Measurements from ENCODE around the gene POC1A.
A peak's percentile ranks its signal among the peaks of the same experiment; 100 is the strongest.
"Not testable (repeated sequence)": the region's sequence is repeated elsewhere in the genome, so short reads cannot be mapped to it uniquely, and the experiment has no call there.

The POC1A gene

GRCh38 chr3:52183786-52184445 is 29.7 kb upstream of the POC1A start:
- DNase-seq = no peak

- no peak for DNase-seq
Observed at GRCh38 chr3:52182691-52183090, 28.5 kb upstream of the POC1A start.

- DNase-seq = no peak
Observed at GRCh38 chr3:52182196-52182595, 28.0 kb upstream of the POC1A start.

GRCh38 chr3:52181543-52181942 is 27.3 kb upstream of the POC1A start:
- DNase-seq = no peak

DNA sequence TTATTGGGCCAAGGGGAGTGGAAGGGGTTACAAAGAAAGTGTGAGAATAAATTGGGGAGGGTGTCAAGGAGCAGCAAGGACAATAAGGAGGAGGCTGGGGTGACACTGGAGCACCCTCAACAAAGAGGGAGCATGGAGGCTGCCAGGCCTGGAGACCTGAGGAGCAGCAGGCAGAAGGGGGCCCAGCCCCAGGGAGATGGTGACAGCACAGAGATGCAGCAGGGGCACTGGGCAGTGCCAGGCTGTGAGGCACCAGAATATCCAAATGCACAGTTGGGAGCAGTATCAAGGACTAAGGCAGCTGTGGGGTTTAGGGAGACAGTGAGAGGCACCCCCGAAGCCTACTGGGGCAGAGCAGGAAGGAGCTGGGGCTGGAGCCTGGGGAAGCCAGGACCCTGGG is 24.3 kb upstream of the POC1A start:
- no peak for DNase-seq

DNA sequence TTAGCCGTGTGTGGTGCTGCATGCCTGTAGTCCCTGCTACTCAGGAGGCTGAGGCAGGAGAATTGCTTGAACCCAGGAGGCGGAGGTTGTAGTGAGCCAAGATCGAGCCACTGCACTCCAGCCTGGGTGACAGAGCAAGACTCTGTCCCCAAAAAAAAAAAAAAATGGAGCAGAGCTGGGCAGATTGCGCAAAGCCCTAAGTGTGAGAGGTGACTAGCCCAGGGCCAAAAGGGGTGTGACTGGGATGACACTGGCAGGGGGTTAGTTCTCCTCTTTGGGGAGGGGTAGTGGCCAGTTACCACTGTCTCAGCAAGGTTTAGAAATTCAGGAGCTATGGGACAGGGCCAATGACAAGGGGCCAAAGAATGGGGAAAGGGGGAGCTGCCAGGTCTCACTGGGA is 23.9 kb upstream of the POC1A start:
- not testable (repeated sequence) for DNase-seq

- DNase-seq = no peak
Observed at GRCh38 chr3:52177701-52178042, 23.4 kb upstream of the POC1A start.

DNA sequence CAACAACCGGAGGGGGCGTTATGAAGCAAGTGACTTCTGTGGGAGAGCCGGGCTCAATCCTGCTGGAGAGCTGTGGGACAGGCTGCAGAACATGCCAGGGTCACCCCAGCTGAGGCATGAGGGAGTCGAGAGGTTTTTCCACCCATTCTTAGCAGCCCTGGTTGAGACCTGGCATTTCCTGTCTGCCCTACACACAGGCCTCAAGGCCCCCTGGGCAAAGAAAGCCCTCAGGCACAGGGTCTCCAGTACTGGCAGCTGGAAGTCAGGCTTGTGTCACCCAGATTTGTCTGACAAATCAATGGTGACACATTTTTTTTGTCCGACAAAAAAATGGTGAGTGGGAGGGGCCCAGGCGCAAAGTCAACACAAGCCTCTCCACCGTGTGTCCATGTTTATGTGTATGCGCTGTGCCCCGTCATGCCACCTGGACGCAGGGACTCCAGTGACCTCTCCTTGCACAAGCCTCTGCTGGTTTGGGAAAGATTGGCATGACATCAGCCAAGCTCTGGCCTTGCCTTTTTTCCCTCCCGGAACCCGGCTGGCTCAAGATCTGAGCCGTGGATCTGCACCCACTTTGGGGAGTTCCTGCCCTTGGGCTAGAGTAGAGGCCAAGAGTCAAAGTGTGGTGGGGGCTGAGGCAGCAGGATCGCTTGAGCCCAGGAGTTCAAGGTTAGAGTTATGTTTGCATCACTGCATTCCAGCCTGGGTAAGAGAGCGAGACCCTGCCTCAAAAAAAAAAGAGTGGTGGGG is 22.9 kb upstream of the POC1A start:
- DNase-seq = no peak

DNA sequence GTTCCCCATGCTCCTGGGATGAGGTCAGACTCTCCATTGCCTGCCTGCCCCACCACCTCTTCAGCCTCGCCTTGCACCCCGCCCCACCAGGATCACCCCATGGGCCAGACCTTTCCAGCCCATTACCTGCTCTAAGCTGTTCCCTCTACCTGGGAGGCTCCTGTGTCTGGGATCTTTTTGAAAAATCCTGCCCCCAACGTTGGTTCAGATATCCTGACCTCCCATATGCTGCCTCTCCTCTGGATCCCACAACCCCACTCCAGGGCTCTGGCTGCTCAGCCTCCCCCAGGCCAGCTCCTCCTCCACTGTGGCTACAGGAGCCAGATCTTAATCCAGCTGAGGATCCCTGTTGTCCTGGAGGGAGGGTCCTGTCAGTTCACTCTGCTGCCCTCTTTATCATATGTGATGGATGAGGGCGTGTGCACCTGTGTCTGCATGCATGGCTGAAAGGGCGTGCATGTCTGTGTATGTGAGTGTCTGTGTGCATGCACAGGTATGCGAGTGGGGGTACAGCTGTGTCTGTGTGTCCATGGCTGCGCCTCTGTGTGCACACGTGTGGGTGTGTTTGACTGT is 22.0 kb upstream of the POC1A start:
- no peak for DNase-seq

DNA sequence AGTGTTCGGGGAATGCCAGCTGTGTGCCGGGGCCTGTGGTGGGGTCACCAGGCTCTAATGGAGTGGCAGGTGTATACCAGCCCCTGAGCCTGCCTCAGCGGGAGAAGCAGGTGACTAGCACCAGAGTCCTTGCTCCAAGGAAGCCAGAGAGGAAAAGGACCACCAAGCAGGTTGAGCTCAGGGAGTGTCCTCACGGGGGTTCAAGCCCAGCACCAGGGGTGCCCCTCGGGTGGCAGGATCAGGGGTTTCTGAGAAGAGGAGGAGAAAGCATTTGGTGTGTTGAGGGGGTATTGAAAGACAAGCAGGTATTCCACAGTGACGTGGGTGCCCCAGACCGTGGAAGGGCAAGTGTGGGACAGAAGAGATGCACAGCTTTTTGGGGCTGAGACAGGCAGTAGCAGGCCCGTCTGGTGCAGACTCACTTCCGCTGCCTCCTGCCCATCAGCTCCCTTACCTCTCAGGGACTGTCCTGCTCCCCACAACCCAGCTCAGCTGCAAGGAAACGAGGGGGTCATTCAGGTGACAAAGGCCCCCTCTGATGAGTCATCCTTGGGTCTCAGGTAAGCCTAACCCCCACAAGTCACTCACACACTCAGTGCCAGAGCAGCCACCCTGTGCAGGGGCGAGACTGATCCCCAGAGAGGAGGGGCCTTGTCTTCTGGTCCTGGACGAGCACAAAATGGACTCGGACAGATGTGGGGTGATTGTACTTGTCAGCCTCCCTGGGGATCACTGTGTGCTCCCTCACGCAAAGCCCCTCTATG is 21.4 kb upstream of the POC1A start:
- no peak for DNase-seq

DNA sequence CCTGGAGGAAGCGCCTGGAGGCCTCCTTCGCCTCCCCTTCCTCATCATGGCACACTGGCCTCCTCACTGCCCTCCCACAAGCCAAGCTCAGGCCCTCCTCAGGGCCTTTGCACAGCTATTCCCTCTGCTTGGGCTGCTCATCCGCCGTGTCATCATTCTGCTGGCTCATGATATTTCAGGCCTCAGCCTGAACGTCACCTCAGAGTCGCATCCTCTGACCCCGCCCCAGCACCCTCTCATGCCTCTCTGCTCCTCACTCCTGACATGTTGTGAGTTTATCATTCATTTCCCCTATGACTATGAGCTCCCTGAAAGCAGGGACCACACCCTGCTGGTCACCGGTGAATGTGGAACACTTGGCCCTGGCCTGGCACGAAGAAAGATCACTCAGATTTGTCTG is 20.7 kb upstream of the POC1A start:
- no peak for DNase-seq

- DNase-seq = no peak
Observed at GRCh38 chr3:52173101-52173500, 18.9 kb upstream of the POC1A start.

GRCh38 chr3:52172262-52172757 is 18.1 kb upstream of the POC1A start:
- no peak for DNase-seq

DNA sequence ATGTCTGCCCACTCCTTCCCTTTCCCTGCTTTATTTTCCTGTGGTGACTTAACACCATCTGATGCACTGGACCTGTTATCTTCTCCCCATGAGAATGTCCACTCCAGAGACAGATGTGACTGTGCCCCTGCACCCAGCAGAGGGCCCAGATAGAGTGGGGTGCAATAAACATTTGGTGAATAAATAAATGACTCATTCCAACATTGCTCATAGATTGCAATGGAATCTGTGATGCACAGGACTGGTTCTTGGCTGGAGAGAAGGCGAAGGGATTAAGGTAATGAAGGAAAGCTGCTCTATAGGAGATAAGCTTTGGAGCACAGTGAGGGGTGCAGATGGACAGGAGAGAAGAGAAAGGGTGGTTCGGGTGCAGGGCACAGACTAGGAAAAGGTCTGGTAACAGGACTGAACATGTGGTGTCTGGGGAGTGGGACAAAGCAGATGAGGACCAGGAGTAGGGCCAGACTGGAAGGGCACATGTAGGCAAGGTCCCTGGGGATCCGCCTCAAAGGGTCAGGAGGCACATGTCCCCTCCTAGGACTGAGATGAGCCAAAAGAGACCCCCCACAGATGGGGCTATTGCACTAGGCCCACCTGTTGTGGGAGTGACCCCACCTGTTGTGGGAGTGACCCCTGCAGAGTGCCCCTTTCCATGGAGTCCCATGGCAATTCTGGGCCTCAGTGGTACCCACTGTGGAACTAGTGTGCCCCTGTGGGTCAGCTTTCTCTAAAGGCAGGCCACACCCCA is 17.5 kb upstream of the POC1A start:
- no peak for DNase-seq

DNA sequence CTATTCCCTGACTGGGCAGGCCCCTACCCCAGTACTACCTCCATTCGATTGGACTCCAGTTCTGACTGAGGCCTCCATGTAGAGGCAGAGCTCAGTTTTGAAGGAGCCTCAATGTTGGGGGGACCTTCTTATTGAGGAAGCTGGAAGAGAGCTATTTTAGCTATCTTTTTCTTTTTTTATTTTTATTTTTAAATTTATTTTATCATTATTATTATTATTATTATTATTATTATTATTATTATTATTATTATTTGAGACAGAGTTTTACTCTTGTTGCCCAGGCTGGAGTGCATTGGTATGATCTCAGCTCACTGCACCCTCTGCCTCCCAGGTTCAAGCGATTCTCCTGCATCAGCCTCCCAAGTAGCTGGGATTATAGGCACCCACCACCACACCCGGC is 16.0 kb upstream of the POC1A start:
- not testable (repeated sequence) for DNase-seq

DNA sequence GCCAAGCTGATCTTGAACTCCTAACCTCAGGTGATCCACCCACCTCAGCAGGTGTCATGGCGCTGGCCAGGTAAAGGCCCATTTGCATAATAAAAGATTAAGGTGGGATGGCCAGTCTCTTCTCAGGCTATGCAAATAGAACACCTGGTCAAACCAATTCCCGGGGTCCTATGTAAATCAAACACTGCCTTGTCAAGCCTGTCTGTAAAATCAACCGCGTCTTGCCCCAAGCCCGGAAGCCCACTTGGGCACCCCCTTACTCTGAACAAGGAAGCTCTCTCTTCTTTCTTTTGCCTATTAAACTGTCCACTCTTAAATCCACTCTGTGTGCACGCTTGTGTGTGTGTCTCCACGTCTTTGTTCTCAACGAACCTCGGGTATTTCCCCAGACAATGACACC is 13.0 kb upstream of the POC1A start:
- DNase-seq = no peak

GRCh38 chr3:52162250-52162872 is 8.1 kb upstream of the POC1A start:
- no peak for DNase-seq

- DNase-seq = no peak
Observed at GRCh38 chr3:52159503-52159902, 5.3 kb upstream of the POC1A start.

GRCh38 chr3:52155912-52156311 is 1.7 kb upstream of the POC1A start:
- DNase-seq = no peak

DNA sequence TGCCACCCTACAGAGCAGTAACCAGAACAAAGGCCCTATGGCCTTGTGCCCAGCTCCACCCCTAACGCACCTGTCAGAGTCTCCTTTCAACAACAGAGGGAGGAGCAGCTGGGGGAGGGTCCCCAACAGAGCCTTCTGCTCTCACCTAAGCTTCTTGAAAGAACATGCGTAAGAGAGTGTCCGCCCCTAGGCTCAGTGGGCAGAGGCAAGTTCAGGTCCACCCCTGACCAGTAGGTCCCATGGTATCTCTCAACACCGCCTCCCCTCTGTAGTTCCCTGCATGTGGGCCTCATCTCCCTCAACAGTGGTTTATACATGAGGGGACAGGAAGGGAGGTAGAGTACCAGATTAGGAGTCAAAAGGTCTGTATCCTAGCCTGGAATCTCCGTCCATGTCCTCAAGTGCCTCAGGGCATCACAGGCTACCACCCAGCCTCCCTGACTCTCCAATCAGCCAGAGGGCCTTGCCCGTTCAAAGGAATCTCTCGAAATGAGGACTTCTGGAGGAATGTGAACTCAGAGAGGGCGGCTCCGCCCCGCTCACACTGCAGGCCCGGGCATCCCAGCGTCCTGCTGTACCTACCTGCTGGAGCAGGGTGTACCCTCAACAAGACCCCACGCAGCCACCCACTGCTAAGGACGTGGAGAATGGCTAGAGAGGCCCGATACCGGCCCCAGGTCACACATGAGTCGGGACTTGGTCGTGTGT is 680 bp downstream of the POC1A start:
- peak; percentile 0 for DNase-seq

DNA sequence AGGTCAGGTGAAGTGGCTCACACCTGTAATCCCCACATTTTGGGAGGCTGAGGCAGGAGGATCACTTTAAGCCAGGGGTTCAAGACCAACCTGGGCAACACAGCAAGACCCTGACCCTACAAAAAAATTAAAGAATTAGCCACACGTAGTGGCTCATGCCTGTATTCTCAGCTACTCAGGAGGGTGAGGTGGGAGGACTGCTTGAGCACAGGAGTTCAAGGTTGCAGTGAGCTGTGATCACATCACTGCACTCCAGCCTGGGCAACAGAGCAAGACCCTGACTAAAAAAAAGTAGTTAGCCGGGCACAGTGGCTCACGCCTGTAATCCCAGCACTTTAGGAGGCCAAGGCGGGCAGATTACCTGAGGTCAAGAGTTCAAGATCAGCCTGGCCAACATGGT is 2.2 kb downstream of the POC1A start:
- not testable (repeated sequence) for DNase-seq

DNA sequence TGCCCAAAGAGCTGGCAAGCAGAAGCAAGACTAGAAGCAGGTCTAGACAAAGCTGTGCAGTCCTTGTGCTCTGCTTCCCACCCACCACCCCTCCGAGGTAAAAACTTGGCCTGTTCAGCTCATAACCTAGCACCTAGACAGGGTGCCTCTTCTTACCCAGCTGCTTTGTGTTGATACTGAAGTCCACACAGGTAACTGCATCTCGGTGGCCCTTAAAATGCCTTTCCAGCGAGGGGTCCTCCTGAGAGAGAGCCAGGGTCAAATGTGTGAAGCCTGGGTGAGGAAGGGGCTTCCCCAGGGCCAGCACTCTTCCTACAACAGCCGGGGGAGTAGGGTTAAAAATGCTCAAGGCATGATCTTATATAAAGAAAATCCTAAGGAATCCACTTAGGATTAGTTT is 3.4 kb downstream of the POC1A start:
- no peak for DNase-seq

Measured in NCI-H1092 treated with DMSO at 0.1 percent for 48 hours (cell line).